Transverse colon (tissue), 3 donors: ENCODE results near the gene ADGRF4.

Experiments used
- CTCF ChIP-seq, 5 experiments: fragments of 200-600 bp in 3 of 5; fragments of 450-650 bp in 2 of 5; sonication (generic) in 3 of 5; IDR thresholded peaks; 1 replicate in 2 of 5; 2 replicates in 3 of 5; pipeline ENCODE4 v1.5.1; 2016 to 2017; ENCODE audit warnings: antibody characterized with exemption in 5 of 5, inconsistent platforms in 3 of 5, mild to moderate bottlenecking in 2 of 5, moderate library complexity in 1 of 5
- EP300 ChIP-seq: sonication (generic); formaldehyde crosslinking; IDR thresholded peaks from one replicate; pipeline ENCODE4 v1.6.1; 2017; ENCODE audit warnings: antibody characterized with exemption, low read depth
- POLR2A ChIP-seq: fragments of 450-650 bp; IDR thresholded peaks from one replicate; pipeline ENCODE4 v1.6.1; 2016; ENCODE audit warnings: antibody characterized with exemption, mild to moderate bottlenecking, moderate library complexity

- no peak for TF ChIP-seq CTCF (IDR thresholded peaks at IDR 0.05)
- no peak for TF ChIP-seq POLR2A
- TF ChIP-seq EP300 = no peak
These were observed 23.8 kb downstream of the ADGRF4 start for GRCh38 chr6:47722194-47722593.
